ENCODE measurements around the gene ACACB.

ACACB gene

GRCh38 chr12:109154451-109155438 lies 38.4 kb downstream of the ACACB start:
- peak; percentile 94 for DNase-seq (ENCODE audit: low spot score)
- no peak for TF ChIP-seq CTCF (IDR thresholded peaks at IDR 0.05; ENCODE audit: extremely low read depth, missing control alignments)

DNA sequence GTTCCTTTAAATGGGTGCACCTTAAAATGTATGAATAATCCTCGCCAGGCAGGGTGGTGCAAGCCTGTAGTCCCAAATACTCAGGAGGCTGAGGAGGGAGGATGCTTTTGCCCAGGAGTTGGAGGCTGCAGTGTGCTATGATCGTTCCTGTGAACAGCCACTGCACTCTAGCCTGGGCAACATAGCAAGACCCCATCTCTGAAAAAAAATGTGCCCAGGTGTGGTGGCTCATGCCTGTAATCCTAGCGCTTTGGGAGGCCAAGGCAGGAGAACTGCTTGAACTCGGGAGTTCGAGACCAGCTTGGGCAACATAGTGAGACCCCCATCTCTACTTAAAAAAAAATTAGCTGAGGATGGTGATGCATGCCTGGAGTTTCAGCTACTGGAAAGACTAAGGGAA lies 39.6 kb downstream of the ACACB start:
- no peak for DNase-seq (ENCODE audit: low spot score)
- no peak for TF ChIP-seq CTCF (IDR thresholded peaks at IDR 0.05; ENCODE audit: extremely low read depth, missing control alignments)

DNA sequence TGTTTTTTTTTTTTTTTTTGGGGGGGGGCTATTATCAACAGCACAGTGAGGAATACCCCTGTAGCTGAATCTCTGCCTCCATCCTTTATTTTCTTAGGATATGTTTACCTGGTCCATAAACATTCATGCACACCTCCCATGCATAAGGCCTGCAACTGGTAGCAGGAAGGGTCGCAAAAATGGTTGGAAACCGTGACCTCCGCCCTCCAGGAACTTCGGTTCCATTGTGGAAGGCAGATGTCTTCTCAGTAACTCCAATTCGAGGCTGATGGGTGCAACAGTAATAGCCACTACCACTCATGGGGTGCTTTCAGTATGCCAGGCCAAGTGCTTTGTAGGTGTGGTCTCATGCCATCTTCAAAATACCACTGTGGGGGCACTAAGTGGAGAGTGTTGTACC lies 40.2 kb downstream of the ACACB start:
- DNase-seq (ENCODE audit: low spot score), result no peak
- no peak for TF ChIP-seq CTCF (IDR thresholded peaks at IDR 0.05; ENCODE audit: extremely low read depth, missing control alignments)

GRCh38 chr12:109157986-109158385 lies 41.6 kb downstream of the ACACB start:
- no peak for TF ChIP-seq CTCF (IDR thresholded peaks at IDR 0.05; ENCODE audit: extremely low read depth, missing control alignments)
- DNase-seq (ENCODE audit: low spot score), result no peak

GRCh38 chr12:109160433-109160832 lies 44.0 kb downstream of the ACACB start:
- DNase-seq (ENCODE audit: low spot score), result no peak
- TF ChIP-seq CTCF (IDR thresholded peaks at IDR 0.05; ENCODE audit: extremely low read depth, missing control alignments), result no peak

GRCh38 chr12:109160873-109161272 lies 44.5 kb downstream of the ACACB start:
- no peak for DNase-seq (ENCODE audit: low spot score)
- TF ChIP-seq CTCF (IDR thresholded peaks at IDR 0.05; ENCODE audit: extremely low read depth, missing control alignments), result no peak

DNA sequence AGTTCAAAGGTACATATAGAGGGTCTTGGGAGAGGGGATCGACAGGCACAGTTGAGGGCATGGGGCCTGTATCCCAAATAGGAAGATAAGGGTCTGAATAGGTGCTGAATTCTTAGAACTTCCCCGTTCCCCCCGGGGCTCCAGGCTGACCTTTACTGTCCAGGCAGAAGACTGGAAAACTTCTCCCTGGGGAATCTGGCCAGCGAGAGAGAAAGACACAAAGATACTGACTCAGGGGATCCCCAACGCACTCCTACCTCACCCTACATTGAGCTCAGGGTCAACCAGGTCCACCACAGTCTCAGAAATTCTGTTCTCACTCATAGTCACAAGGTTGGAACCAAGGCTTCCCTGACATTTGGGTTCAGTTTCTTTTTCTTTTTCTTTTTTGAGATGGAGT lies 46.2 kb downstream of the ACACB start:
- no peak for TF ChIP-seq CTCF (IDR thresholded peaks at IDR 0.05; ENCODE audit: extremely low read depth, missing control alignments)
- DNase-seq (ENCODE audit: low spot score), result no peak

Measured in GM20000 (cell line).